GM21723 (cell line): ENCODE results near the gene CCNL1.
"Not testable (repeated sequence)": the region's sequence is repeated elsewhere in the genome, so short reads cannot be mapped to it uniquely, and the experiment has no call there.

Source experiments
- ATAC-seq: cut with Tn5 transposase; IDR thresholded peaks from one replicate; pipeline ENCODE4 v1.9.1; 2021; ENCODE audit warnings: mild to moderate bottlenecking, moderate library complexity; ENCODE audit not compliant: unreplicated experiment

The CCNL1 gene

DNA sequence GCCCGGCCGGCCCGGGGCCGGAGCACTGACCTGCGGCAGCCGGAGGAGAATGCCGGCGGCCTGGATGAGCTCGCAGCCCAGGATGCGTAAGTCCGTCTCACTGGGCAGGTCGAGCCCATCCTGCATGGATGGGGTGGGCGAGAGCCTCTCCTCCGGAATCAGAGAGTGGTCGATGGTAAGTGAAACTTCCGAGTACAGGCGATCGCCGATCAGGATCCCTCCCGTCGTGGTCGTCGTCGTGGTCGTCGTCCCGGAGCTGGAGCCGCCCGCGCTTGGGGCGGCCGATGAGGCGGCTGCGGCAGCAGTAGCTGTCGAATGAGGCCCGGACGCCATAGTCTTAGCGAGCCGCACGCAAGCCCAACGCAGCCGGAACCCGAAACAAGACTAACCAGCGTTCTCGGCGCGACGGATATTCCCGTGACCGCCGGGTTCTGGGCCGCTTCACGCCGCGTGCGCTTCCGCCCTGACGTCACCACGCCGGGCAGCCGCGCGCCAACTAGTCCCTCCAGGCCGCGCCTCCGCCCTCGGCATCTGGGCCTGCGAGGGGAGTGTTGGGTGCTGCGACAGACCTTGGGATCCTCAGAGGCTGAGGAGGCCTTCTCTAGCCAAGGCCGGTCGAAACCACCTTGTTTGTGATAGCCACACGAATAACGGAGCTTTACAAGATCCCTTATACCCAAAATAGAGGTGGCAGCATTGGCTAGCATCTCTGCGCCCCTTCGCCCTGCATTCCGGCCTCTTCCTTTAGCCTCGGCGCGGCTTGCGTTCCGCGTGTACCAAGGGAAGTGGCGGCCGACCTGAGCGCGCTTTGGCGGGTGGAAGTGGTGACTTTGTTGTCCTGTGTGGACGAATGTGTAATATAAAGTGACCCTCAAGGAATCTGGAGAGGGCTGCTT lies at the start of gene CCNL1:
CCNL1 (minus strand) TSS at position 386 of the 896 bp plus-strand sequence; CDS start at position 333, 53 bp downstream.
- ATAC-seq = peak; percentile 86

DNA sequence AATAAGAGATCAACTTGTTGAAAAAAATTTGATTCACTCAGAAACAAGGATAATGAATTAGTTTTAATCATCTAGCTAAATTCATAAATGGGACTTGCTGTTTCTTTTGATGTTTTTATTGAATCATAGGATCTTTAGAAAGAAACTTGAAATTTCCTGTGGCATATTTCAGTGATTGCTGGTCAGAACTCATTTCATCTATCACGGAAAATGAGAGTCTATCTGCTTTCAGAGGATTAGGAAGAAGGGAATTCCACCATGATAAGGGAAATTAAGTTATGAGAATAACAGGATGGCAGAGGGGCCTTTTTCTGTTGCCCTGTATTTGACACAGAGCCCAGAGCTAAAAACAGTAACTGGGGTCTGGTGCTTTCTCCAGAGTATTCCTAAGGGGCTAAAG lies 44.9 kb upstream of the CCNL1 start:
- no peak for ATAC-seq

DNA sequence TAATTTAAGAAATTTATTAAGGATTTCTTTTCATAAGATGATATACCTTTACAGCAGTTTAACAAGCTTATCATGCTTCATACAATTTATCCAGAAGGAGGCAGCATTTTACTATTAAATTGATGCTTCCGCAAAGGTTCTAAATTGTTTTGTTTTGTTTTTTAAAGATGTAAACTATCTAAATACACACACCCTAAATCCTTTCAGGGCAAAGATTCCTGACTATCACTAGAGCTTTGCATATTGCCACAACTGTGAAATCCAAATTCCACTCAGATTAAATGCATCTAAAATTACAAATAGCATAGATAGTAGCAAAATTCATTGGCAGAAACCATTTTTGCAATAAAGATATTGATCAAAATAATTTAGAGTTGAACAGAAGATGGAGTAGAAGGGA lies 44.5 kb upstream of the CCNL1 start:
- no peak for ATAC-seq

DNA sequence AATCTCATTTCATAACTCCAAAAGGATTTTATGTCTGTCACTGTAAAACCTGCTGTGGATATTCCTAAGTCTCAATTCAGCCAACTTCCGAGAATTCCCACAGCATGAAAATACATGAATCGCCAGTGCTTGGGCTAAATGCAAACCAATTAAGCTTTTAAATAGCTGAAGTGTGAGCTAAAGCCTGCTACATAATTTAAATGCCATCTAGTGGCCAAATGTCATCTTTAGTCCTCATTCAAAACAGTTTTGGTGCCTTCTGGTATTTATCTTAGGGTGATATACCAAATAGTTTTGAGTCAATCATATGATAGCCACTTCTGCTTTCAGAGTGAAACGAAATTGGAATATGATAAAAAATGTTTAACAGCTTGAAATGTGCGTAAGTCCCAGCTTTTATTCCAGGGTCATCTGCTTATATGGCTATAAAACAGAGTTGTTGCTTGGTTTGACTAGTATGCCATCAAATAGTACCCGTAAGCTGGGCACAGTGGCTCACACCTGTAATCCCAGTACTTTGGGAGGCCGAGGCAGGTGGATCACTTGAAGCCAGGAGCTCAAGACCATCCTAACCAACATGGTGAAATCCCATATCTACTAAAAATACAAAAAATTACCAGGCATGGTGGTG lies 41.8 kb upstream of the CCNL1 start:
- ATAC-seq = peak; percentile 73

DNA sequence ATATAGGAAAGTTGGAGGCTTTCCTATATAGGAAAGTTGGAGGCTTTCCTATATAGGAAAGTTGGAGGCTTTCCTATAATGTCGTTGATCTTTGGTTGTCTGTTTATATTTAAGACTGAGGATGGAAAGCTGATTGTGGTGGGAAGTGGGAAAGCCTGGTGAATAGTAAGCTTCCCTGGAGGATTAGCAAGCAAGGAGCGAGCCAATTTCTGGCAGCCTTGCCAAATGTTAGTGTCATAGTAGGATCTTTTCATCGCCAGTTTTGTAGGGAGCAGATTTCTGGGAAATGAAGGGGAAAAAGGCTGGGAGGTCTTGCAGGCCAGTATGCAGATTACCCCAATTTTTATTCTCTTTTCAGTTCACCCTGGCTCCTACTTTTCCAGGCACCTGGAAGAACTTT lies 39.9 kb upstream of the CCNL1 start:
- no peak for ATAC-seq

DNA sequence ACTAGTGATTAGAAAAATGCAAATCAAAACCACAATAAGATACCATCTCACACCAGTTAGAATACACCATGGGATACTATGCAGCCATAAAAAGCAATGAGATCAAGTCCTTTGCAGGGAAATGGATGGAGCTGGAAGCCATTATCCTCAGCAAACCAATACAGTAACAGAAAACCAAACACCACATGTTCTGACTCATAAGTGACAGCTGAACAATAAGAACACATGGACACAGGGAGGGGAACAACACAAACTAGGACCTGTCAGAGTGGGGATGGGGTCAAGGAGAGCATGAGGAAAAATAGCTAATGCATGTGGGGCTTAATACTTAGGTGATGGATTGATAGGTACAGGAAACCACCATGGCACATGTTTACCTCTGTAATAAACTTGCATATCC lies 36.0 kb upstream of the CCNL1 start:
- ATAC-seq = no peak

DNA sequence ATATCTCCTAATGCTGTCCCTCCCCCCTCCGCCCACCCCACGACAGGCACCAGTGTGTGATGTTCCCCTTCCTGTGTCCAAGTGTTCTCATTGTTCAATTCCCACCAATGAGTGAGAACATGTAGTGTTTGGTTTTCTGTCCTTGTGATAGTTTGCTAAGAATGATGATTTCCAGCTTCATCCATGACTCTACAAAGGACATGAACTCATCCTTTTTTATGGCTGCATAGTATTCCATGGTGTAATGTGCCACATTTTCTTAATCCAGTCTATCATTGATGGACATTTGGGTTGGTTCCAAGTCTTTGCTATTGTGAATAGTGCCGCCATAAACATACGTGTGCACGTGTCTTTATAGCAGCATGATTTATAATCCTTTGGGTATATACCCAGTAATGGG lies 31.2 kb upstream of the CCNL1 start:
- not testable (repeated sequence) for ATAC-seq

DNA sequence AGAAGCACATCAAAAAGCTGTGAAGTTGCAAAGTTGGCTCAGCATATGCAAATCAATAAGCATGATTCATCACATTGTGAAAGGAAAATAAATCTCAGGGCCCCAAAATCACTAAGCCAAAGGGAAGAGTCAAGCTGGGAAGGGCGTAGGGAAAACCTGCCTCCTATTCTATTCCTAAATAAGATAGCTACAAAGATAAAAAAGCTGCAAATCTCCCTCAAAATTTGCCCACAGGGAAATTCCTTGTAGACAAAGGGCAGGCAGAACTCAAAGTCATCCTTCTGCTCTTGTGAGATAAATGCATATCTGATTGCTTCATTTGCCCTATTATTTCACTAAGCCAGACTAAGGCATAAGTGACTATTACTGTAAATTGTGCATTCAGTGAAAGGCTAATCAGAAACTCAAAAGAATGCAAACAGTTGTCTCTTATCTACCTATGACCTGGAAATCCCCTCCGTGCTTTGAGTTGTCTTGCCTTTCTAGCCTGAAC lies 30.5 kb upstream of the CCNL1 start:
- no peak for ATAC-seq

DNA sequence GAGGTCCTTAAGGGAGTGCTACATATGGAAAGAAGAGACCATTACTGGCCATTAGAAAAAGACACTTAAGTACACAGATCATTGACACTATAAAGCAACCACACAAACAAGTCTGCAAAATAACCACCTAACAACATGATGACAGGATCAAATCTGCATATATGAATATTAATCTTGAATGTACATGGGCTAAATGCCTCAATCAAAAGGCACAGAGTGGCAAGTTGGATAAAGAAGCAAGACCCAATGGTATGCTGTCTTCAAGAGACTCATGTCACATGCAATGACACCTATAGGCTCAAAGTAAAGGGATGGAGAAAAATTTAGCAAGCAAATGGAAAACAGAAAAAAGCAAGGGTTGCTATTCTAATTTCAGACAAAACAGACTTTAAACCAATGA lies 28.4 kb upstream of the CCNL1 start:
- ATAC-seq = no peak

DNA sequence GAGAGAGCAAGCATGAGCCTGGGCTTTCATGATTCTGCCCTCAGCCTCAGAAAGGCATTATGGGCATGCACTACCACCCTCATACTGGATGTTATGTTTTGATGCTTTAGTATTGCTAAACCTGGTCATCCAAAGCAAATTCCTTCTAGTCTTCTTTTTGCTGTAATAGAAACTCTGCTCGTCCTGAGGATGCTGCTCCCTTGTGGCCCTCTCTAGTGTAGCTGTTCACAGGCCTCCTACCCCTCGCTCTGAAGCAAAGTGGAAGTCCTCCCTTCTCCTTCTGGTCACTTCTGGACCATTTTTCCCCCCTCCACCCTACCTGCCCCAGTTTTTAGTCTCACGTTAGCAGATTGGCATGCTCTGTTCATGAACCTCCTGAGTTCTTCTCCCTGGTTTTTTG lies 22.9 kb upstream of the CCNL1 start:
- ATAC-seq = no peak

DNA sequence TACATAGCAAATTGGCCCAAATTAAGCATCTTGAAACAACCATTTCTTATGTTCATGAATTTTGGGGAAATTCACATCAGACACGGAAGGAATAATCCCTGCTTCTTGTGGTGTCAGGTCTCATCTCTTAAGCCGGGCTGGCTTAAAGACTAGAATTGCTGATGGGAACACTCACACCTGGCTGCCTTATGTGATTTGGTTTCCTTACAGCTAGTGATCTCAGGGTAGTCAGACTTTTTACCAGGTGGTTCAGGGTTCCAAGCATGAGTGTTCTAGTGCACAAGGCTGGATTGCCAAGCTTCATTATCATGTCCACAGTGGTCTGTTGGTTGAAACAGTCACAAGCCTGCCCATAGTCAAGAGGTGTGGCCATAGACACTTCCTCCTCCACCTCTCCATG lies 20.3 kb upstream of the CCNL1 start:
- no peak for ATAC-seq

DNA sequence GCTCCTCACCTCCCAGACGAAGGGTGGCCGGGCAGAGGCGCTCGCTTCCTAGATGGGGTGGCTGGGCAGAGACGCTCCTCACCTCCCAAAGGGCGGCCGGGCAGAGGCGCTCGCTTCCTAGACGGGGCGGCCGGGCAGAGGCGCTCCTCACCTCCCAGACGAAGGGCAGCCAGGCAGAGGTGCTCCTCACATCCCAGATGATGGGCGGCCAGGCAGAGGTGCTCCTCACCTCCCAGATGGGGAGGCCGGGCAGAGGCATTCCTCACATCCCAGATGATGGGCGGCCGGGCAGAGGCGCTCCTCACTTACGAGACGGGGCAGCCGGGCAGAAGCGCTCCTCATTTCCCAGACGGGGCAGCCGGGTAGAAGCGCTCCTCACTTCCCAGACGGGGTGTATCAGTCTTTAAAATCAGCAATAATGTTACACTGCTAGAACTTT lies 19.4 kb upstream of the CCNL1 start:
- ATAC-seq = no peak

DNA sequence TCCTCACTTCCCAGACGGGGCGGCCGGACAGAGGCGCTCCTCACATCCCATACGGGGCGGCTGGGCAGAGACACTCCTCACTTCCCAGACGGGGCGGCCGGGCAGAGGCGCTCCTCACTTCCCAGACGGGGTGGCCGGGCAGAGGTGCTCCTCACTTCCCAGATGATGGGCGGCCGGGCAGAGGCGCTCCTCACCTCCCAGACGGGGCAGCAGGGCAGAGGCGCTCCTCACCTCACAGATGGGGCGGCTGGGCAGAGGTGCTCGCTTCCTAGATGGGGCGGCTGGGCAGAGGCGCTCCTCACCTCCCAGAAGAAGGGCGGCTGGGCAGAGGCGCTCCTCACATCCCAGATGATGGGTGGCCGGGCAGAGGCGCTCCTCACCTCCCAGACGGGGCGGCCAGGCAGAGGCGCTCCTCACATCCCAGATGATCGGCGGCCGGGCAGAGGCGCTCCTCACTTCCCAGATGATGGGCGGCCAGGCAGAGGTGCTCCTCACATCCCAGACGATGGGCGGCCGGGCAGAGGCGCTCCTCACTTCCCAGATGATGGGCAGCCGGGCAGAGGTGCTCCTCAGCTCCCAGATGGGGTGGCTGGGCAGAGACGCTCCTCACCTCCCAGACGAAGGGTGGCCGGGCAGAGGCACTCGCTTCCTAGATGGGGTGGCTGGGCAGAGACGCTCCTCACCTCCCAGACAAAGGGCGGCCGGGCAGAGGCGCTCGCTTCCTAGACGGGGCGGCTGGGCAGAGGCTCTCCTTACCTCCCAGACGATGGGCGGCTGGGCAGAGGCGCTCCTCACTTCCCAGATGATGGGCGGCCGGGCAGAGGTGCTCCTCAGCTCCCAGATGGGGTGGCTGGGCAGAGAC lies 18.8 kb upstream of the CCNL1 start:
- ATAC-seq = not testable (repeated sequence)

DNA sequence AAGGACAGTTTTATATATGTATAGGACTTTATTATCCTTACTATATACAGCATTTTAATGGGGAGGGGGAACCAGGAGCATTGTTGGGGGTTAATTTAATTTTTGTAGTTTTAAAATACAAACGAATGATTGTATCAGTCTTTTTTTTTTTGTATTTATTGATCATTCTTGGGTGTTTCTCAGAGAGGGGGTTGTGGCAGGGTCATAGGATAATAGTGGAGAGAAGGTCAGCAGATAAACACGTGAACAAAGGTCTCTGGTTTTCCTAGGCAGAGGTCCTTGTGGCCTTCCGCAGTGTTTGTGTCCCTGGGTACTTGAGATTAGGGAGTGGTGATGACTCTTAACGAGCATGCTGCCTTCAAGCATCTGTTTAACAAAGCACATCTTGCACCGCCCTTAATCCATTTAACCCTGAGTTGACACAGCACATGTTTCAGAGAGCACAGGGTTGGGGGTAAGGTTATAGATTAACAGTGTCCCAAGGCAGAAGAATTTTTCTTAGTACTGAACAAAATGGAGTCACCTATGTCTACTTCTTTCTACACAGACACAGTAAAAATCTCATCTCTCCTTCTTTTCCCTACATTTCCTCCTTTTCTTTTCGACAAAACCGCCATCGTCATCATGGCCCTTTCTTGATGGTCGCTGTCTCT lies 18.0 kb upstream of the CCNL1 start:
- not testable (repeated sequence) for ATAC-seq

DNA sequence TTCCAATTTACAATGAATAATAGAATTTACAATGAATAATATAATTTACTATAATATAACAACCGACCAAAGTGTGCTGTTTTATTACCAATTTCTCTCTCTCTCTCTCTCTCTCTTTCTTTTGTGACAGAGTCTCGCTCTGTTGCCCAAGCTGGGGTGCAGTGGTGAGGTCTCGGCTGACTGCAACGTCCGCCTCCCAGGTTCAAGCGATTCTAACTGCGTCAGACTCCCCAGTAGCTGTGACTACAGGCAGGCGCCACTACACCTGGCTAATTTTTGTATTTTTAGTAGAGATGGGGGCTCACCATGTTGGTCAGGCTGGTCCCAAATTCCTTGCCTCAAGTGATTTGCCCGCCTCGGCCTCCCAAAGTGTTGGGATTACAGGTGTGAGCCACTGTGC lies 17.0 kb upstream of the CCNL1 start:
- no peak for ATAC-seq

DNA sequence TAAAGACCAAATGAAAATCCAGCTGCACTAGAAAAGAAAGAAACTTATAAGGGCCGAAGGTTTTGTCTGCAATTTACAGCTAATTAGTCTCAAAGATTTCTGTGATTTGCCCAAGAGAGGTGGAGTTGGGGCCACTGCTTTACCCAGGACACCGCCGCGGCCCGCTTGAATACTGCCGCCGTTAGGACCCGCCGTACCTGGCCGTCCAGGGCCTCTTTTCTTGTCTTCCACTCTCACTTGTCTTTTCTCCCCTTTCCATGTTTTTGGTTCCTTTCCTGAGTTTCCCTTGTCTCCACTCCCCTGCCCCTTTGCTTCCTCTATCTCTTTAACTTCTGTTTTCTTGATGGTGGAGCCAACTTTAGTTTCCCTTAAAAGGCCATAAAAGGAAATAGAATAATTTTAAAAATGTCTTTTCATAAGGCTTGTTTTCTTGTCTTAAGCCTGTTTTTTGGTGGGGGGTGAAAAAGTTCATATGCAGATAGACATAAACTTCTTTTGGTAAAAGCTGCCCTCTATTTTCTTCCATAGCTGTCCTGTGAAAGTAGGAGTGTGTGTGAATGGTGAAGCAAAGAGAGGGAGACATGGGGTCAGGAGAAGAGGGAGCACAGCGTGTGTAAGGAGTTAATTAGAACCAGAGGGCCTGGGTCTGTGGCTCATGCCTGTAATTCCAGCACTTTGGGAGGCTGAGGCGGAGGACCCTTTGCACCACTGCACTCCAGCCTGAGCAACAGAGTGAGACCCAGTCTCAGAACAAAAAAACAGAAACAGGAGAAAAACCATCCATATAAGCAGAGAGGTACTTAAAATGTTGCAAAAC lies 16.0 kb upstream of the CCNL1 start:
- no peak for ATAC-seq

DNA sequence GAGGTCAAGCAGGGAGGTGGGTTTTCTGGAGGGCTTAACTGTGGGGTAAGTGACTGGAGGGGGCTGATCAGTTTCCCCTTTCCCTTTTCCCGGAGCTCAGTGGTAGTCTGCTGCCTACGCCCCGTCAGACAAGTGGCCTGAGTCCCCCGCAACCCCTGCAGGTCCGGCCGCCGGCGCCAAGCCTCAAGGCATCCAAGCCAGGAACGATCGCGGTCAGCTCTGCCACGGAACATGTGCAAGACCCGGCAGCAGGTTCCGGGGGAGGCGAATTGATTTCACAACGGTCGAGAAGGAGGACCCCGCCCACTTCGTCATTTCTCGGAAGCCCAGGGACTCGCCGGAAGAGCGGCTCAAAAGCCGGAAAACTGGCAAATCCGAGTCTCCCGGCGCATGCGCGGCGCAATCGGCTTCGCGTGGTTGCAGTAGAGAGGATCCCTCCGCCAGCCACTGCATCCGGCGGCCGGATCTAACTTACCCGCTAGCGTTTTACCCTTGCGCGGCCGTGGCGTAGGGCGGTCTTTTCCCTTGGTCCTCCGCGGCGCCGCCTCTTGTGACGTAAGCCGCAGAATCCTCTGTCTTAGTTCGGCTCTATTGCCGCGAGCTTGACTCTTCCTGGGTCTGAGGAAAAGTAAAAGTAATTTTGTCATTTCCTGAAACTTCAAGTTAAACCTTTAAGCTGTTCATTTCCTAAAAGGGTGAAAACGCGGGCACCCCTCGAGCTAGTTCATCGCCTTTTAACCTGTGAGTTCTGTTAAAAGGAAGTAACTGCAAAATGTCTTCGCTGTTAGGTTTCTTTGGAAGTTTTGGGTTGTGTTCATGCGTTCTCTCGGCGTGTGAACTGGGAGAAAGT lies 14.9 kb upstream of the CCNL1 start:
- ATAC-seq = peak; percentile 97

DNA sequence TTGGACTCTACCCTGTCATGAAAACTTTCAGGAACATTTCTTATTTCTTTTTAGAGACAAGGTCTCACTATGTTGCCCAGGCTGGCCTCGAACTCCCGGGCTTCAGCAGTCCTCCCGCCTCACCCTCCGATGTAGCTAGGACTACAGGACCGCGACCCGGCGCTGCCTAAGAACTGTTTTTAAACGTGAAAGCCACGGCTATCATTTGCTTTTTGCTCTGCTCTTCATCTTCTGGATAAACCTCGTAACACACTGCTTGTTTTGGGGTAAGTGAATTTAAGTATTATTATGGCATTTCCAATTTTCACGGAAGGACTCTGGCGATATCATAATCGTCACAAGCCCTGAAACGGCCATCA lies 14.3 kb upstream of the CCNL1 start:
- no peak for ATAC-seq

DNA sequence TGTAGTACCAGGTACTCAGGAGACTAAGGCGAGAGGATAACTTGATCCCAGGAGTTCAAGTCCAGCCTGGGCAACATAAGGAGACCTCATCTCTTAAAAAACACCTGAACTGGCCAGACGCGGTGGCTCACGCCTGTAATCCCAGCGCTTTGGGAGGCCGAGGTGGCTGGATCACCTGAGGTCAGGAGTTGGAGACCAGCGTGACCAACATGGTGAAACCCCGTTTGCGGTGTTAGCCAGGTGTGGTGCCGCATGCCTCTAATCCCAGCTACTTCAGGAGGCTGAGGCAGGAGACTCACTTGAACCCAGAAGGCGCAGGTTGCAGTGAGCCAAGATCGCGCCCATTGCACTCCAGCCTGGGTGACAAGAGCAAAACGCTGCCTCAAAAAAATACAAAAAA lies 13.4 kb upstream of the CCNL1 start:
- ATAC-seq = not testable (repeated sequence)
